Stimulated activated CD4-positive, alpha-beta T cell treated with anti-CD3 and anti-CD28 coated beads, Interleukin-2, amount 100 ng/mL, for 24 hours (primary cell): ENCODE results near the gene AGAP1.
"Not testable (repeated sequence)": the region's sequence is repeated elsewhere in the genome, so short reads cannot be mapped to it uniquely, and the experiment has no call there.

ENCODE experiments used
- DNase-seq, 2 donors: peaks; one replicate each; pipeline ENCODE4 v3.0.0-alpha.2; 2020

Gene AGAP1

DNA sequence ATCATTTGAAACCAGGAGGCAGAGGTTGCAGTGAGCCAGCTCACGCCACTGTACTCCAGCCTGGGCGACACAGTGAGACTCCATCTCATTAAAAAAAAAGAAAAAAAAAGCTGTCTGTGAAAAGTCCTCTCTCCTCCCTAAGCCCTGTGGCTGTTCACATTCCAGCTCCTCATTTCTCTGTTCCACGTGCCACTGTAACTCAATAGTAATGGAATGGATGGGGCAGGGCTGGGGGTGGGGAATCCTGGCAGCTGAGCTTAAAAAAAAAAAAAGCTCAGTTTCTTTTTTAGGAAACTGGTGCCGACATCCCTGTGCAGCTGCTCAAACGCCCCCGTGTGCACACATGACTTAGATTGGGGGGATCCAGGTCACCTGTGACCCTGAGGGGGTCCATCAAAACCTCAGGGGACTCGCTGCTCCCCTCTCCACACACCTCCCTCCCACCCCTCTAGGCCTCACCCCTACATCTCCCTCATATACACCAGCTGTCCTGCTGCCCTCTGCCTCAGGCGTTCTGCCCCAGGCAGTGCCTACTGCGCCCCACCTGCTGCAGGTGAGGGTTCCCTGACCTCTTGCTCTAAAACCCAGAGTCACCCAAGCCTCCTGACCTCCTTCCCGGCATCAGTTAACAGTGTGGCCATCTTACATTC is 255.4 kb downstream of the AGAP1 start:
- DNase-seq, result no peak

DNA sequence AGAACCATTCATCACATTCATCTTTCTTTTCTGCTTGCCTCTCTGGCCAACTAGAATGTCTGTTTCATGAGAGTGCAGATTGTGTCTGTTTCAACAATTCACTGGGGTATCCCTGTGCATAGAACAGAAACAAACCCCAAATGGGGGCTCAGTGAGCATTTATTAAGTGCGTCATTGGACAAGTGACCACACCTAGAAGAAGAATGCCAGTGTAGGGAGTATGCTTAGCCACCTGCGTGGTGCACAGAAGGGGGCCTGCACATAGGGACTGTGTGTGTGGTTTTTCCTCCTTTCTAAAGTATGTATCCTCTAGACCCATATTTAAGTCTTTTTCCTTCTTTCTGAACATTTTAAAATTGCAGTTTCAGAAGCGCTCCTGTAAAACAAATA is 255.9 kb downstream of the AGAP1 start:
- DNase-seq, result no peak

DNA sequence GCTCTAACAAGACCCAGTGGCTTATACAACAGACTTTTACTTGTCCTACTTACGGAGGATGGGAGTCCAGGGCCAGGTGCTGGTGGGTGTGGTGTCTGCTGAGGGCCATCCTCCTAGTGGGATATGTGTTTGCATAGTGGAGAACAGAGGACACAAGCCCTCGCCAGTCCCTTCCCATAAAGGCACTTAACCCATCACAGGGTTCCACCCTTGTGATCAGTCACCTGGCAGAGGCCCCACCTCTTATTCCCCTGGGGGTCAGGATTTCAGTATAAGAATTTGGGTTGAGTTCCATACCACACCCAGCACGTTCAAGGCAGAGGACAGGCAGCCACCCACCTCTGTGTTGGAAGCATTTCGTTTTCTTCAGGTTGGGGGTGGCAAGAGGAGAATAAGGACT is 259.0 kb downstream of the AGAP1 start:
- no peak for DNase-seq

DNA sequence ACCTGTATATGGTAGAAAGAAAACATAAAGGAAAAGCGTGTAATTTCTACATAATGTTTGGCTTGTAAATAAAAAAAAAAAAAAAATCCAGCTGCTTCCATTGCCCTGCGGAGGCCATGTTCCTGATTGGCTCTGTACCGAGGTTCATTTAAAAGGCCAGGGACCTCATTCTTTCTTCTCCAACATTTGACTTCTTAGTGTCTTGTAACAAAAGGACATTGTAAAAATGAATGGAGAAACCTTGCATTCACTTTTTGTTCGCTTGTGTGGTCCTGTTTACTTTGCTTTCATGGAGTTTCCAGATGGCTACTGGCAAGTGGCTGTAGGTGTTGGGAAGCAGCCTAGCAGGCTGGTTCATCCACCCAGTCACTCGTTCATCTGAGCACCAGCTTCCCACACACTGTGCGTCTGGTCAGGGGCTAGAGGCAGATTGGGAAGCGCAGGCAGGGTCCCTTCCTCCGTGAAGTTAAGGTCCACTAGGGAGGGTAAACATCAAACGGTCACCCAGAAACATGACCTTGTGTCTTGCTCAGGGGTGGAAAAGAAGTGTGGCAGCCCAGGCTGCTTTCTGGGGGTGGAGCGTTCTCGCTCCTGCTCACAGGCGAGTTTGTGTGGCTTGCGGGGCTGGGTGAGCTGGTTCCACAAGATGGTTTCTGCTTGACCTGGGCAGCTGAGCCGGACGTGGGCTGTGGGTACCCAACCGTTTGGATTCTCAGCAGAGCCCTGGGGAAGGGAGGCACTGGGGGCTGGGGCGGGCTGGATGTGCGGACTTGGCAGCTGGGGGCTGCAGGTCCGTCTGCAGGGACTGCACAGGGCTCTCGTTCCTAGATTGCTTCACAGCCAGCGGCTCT is 260.7 kb downstream of the AGAP1 start:
- DNase-seq, result no peak

DNA sequence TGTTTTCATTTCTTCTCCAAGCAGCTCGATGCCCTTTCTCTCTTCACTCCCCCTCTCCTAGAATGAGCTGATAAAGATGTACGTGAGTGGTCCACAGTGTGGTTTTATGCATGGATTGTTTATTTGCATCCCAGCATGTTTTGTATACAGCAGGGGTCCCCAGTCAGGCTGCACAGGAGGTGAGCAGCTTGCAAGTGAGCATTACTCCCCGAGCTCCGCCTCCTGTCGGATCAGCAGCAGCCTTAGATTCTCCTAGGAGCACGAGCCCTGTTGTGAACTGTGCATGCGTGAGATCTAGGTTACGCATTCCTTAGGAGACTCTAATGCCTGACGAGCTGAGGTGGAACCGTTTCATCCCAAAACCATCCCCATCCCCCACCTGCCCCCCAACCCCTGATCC is 262.6 kb downstream of the AGAP1 start:
- no peak for DNase-seq

DNA sequence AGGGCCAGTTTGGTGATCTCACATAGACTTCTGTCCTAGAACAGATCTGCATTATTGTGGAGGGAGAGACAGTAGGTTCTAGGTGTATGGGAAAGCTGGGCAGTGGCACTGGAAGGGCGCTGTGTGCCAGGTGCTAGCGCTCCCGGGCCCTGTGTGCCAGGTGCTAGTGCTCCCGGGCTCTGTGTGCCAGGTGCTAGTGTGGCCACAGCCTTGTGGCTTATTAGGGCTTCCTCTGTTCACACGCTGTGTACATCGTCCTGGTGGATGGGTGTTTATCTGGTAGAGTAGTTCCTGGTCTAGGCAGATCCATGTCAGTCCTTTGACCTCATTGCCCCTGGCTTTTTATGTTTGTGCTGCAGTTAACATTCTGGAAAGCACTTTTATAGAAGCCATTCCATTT is 263.4 kb downstream of the AGAP1 start:
- DNase-seq, result no peak

DNA sequence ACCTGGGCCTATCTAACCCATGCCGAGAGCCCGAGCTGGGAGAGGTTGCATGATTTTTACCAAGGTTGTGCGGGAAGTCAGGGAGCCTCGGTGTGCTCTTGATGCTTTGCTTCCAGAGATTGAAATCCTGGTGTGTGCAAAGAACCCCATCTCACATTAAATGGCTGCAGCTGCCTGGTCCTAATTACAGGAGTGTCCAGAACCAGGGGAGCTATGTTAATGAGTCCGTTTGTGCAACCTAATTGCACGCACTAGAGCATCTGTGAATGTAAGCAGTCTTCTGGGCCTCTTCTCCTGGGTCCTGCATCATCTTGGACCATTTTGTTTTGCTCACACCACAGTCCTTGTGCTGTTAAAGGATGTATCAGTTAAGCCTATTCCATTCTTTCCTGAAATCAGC is 263.8 kb downstream of the AGAP1 start:
- no peak for DNase-seq

DNA sequence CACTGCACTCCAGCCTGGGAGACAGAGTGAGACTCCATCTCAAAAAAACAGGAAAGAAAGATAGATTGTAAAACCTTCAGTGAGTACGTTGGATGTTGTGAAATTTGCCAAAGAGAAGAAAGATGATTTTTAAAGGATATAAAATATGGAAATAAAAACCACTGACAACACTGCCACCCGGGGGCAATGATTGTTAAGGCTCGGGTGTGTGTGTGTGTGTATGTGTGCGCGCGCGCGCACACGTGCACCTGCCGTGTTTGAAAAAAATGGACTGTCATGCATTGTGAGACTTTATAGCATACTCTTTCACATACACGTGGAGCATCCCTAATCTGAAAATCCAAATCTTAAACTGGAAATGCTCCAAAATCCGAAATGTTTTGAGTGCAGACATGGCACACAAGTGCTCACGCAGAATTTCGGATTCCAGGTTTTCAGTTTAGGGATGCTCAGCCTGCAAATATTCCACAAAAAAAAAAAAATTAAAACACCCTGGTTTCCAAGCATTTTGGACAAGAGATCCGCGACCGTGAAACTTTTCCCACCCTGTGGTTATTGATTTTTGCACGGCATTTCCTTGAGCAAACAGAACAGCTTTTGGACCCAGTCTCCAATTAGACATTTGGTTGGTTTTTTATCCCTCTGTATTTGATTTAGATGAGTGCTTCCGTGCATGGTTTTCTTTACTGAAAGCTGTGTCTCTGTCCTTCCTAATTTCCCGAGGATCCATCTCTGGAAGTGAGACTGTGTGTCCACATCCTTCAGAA is 269.2 kb downstream of the AGAP1 start:
- no peak for DNase-seq

DNA sequence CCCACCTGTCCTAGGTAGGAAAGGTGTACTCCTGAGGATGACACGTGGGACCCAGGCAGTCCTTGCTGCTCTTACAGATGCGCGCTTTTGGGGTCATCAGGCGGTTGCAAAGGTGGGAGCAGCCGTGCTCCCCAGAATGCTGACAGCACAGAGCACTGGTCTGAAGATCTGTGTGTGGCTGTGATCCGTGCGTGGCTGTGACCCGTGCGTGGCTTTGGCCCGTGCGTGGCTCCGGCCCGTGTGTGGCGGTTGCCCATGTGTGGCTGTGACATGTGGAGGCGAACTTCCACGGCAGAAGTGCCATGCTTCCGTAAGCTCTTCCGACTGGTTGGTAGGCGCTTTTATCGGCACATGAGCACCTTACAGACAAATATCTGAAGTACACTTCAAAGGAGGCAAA is 270.0 kb downstream of the AGAP1 start:
- no peak for DNase-seq

DNA sequence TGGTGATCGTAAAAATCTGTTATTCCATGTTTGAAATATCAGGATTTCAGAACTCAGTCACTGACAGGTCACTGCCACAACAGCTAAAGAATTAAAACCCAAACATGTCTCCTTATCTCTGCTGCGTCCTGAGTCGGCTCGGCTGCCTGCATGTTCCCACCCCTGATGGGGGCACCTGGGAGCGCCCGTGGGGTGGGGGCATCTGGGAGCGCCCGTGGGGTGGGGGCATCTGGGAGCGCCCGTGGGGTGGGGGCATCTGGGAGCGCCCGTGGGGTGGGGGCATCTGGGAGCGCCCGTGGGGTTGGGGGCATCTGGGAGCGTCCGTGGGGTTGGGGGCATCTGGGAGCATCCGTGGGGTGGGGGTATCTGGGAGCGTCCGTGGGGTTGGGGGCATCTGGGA is 270.6 kb downstream of the AGAP1 start:
- DNase-seq, result not testable (repeated sequence)

DNA sequence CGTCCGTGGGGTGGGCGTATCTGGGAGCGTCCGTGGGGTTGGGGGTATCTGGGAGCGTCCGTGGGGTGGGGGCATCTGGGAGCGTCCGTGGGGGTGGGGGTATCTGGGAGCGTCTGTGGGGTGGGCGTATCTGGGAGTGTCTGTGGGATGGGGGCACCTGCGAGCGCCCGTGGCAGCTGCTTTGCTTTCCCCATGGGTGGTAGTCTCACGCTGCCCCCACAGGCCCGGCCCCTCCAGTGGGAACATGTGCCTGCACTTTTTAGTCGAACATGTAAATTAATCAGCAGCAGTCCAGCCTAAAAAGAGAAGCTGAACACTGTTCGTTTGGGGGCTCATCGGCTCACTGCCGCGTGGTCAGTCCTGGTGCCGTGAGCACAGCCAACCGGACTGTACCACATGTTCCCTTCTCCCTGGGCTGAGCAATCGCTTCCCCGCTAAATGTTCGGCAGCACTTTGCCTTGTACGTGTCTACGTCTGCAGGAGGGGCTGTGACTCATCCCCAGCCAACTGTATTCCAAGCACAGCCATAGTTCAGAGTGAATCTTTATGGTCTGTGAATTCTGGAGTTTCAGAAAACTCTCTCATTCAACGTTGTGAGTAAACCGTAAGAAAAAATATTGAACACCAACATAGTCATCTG is 271.5 kb downstream of the AGAP1 start:
- no peak for DNase-seq

DNA sequence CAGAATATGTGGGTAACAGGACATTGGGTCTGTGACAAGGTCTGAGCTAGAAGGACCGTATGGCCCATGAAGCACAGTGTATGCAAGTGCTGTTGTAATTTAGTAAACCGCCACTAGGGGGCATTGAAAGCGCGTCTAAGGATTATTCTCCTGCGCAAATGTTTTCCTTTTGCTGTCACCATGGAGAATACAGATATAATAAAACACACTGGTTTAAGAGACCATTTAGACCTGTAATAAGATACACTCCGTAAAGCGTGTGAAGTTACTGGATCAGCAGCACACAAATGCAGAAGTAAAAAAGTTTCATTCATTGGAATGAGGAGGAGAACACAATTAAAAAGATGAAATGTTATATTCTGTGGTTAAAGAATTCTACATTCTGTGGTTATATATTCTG is 272.4 kb downstream of the AGAP1 start:
- DNase-seq, result peak; percentile 50 to 60

DNA sequence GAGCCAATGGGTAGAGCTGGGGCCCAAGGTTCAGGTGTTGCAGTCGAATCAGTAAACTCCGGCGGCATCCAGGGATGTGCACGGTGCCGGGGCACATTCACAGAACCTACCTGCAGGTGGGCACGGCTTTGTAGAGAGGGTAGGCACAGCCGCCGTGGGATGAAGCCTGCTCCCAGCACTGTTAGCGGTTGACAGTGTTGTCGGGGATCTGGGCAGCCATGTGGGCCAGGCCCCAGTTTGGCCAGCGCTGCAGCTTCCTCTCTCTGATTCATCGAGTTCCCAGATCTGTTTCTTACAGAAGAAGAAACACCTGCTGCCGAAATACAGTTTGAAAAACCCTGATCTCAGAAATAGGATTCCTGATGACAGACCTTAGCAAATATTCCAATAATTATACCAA is 274.8 kb downstream of the AGAP1 start:
- DNase-seq, result no peak

DNA sequence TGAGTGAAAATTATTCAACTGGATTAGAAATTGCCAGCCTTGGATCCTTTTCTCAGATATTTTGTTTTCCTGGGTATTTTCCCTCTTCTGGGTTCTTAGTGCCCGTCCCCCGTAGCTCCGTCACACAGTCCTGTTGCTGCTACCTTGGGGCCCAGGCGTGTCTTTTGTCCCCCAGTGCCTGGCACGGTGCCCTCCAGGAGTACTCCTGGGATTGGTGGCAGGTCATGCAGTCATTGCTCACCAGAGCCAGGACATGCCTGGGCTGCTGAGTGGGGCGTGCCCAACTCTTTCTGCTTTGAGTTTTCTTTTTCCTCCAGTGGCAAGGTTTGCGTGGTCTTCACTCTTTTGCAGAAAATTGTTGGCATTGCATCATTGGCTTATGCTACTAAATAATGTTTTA is 275.2 kb downstream of the AGAP1 start:
- DNase-seq, result no peak

DNA sequence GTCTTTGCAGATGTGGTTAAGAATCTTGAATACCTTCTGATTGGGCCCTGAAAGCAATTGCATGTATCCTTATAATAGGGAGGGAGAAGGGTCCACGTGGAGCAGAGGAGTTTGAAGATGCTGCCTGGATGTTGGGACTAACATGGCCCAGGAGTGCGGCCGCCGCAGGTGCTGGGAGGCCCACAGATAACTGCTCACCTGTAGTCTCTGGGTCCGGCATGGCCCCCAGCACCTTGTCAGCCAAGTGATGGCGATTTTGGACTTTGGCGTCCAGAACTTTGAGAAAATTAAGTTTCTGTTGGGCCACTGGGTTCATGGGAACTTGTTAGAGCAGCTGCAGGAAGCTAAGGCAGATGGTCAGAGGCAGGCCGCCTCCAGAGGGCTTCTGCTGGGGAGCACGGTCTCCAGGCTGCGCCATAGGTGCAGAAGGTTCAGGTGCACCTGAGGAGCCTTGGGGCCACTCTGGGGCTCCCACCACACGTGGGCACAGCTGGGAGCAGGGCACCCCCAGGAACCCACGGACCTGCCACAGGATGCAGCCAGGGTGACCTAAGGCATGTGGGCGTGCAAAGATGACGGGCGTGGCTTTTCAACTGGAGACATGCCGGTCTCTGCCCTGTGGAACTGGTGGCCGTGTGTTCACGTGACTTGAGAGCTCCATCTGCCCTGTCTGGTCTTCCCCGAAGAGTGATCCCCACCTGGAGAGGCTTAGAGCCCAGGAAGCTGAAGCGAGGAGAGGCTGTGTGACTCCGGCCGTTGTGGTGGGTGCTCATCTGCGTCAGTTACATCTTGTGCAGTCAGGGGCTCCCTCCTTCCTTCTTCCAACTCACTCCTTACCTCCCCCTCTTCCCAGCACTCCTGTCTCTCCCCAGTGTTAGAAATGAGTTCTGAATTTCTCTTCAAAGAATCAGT is 277.3 kb downstream of the AGAP1 start:
- DNase-seq, result no peak

DNA sequence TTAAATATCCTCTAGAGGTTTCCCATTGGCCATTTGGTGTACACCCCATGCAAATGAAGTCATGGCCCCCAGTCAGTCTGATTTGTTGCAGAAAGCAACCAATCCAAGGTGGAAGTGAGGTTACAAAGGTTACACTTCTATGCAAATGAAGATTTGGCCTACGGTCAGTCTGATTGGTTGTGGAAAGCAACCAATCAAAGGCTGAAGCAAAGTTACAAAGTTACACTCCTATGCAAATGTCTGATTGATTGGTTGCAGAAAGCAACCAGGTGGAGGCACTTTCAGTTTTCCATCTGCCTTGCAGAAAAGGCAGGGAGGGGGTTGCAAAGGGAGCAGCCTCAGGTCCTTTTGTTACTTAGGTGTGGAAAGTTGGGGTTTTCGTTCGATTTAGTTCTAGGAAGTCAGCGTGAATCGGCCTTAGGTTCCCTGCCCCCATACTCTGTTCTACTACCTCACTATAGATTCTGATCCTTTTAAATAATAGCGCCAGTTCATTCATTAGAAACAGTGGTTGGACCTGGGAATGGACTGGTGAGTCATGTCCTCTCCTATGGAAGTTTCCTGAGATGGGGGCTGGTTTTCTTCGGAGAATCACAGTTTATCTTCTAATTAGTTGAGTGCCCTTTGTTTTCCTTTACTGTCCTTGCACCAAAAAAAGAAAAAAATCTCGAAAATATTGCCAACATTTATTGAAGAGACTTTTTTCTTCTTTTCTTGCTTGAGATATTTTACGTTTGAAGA is 279.5 kb downstream of the AGAP1 start:
- no peak for DNase-seq

DNA sequence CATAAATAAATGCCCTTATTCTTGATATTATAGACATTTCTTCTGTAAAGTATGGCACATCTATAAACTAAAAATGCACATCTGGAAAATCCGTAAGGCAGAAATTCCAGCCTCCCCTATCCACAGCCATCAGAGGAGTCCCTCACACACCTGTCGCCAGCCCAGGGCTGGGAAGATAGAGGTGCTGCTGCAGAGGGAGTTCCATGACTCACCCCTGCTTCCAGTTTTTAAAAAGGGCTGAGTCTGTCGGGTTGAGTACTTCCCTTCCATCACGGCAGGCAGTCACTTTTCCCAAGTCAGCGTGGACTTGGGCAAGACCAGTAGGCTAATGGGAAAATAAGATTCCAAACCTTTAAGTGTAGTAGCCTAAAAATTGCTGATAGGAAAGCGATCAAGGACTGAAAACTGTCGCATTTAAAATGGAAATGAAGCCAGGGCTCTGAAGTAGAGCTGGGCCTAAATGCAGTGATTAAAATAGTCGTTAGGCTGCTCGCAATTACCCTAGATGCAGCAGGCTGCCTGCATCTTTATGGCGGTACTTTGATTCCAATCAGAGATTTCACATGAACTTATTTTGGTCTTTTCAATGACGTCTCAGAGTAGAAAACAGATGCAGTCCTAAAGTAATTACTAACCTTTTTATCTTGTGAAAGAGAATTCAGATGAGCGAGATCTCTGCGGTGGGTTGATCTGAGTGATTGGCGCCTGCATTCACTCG is 280.5 kb downstream of the AGAP1 start:
- no peak for DNase-seq

DNA sequence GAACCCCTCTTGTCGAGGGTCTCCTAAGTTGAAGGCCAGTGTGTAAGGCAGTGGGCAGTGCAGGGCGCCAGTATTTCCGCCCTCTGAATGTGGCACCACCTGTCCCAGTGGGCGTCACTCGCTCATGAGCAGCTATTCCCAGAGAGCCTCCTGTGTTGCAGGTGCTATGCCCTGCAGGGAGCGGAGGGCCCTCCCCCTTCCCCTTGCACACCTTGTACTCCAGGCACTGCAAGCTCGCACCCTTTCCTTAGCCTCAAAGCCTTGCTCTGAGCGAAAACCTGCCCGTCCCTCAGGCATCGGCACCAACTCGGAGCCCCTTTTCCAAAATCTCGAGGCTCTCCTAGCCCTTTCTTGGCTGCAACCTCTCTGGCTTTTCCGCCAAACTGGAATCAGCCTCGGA is 282.7 kb downstream of the AGAP1 start:
- no peak for DNase-seq

DNA sequence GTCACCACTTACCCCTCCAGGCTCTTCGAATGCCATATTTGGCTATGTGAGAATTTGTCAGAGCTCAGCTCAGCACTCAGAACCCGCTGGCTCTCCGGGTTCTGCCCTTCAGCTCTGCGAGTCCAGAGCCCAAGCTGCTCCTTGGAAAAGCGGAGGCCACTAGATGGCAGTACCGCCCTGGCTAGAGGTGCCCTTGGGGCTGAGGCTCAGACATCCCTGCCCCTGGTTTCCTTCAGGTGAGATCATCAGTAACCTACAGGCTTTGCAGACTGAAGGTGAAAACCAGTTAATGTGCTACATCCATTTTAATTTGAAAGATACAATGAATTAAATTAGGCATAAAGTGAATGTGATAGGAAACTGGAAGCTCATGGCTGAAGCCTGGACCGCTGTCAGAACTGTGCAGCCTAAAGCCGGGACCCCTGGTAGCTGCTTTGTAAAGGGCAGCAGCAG is 285.6 kb downstream of the AGAP1 start:
- DNase-seq, result peak; percentile 63 to 76

DNA sequence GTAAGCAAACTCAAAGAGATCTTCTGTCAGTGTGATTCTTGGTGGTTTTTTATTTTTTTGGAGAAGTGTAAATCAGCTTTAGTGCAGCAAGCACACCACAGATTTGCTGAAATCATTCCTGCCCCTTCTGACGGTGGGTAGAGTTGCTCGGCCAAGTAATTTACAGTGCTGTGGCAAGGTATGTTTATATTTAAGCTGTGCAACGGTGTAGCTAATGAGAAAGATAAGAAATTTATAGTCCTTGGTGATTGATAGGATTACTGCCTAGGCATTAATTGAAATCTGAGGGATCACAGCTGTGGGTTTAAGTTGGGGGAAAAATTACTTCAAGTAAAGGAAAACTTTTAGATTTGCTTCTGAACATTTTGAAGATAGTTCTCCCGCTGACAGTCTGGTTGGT is 286.6 kb downstream of the AGAP1 start:
- no peak for DNase-seq

DNA sequence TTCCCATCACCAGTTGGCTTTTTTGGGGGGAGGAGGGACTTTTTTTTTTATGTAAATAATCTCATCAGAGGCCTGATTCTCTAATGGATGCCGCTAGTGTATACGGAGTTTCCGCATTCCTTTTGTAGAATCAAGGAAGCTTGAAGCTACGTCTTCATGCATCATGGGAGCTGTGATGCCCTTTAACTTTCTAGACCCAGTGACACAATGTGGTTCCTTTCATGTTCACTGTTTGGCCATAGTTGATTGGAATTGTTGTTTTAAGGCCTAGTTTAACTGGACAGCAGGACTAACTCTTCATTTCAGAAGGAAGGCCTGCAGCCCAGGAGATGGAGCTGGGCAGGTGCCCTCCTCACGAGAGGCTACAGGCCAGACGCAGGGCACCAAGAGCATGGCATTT is 287.9 kb downstream of the AGAP1 start:
- DNase-seq, result no peak
